Thoracic aorta (tissue), 2 donors: ENCODE measurements around the gene IFITM2. TPM values are rescaled to one million over a fixed set of nuclear protein-coding genes. Genes with fewer than 3 reads are reported as not detected.
"Not testable (repeated sequence)": the region's sequence is repeated elsewhere in the genome, so short reads cannot be mapped to it uniquely, and the experiment has no call there.

Experiments
- ATAC-seq: fragments of 150-250 bp; one replicate; pipeline ENCODE4 v1.8.0; 2017; ENCODE audit warnings: low read depth; ENCODE audit not compliant: insufficient number of reproducible peaks, low FRiP score
- DNase-seq: peaks from one replicate; pipeline ENCODE4 v3.0.0-alpha.2; 2020; ENCODE audit warnings: low spot score
- H3K27ac ChIP-seq, 2 donors: fragments of 200-600 bp; sonication (generic); 1 replicate in 1 of 2; 2 replicates in 1 of 2; pipeline ENCODE4 v1.5.1; 2016; ENCODE audit warnings: mild to moderate bottlenecking in 2 of 2, moderate library complexity in 2 of 2
- H3K27me3 ChIP-seq: fragments of 200-600 bp; sonication (generic); replicated peaks from 2 replicates; pipeline ENCODE4 v1.6.0; 2016; ENCODE audit warnings: mild to moderate bottlenecking; ENCODE audit not compliant: insufficient read depth
- H3K36me3 ChIP-seq: fragments of 200-600 bp; sonication (generic); one replicate; pipeline ENCODE4 v1.5.1; 2016
- H3K4me1 ChIP-seq, 2 donors: fragments of 200-600 bp; sonication (generic); 1 replicate in 1 of 2; 2 replicates in 1 of 2; pipeline versions ENCODE4 v1.5.1 to v1.6.0; 2016; ENCODE audit warnings: low read depth in 2 of 2, mild to moderate bottlenecking in 1 of 2; ENCODE audit not compliant: control insufficient read depth in 1 of 2
- H3K4me3 ChIP-seq: fragments of 200-600 bp; sonication (generic); 2 replicates; pipeline ENCODE4 v1.5.1; 2016; ENCODE audit warnings: mild to moderate bottlenecking
- H3K9me3 ChIP-seq: fragments of 200-600 bp; sonication (generic); 2 replicates; pipeline ENCODE4 v1.5.1; 2016
- total RNA-seq, 2 donors: library from RNA; depleted of rRNA; stranded (reverse); fragments of >200 nt; gene quantifications; one replicate each; pipeline versions ENCODE4 v1.1.0 to v1.2.3, GENCODE V29; 2016
- TF ChIP-seq, protein P1 (sequence below): fragments of 200-600 bp; sonication (generic); IDR thresholded peaks from one replicate; pipeline ENCODE4 v1.5.1; 2019; ENCODE audit warnings: antibody characterized with exemption

The IFITM2 gene
- total RNA-seq, 2 donors from 2014 or later: 275 to 477 TPM

DNA sequence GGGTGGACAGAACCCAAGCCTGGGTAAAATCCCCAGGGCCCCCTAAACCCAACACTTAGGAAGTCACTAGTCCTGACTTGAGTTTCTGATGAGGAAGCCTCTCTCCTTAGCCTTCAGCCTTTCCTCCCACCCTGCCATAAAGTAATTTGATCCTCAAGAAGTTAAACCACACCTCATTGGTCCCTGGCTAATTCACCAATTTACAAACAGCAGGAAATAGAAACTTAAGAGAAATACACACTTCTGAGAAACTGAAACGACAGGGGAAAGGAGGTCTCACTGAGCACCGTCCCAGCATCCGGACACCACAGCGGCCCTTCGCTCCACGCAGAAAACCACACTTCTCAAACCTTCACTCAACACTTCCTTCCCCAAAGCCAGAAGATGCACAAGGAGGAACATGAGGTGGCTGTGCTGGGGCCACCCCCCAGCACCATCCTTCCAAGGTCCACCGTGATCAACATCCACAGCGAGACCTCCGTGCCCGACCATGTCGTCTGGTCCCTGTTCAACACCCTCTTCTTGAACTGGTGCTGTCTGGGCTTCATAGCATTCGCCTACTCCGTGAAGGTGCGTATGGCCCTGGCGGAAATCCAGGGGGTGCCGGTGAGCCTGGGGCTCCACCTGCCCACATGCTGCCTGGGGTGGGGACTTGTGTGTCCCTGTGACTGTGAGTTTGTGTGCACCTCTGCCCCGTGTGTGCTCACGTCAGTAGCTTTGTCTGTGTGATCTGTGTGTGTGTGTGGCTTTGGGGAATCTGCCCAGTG lies 6.4 kb downstream of the IFITM2 start, which contains the start of gene IFITM1:
Gene IFITM1 (plus strand): TSS at position 254 of the 767 bp plus-strand sequence. CDS start 131 bp downstream, at position 385.
- Histone ChIP-seq H3K36me3 (no peaks in the 10 kb centered on the region), H3K9me3 (no peaks in the 10 kb centered on the region), H3K4me3 (peak within 1 kb of the TSS; percentile 57), H3K4me1 (peaks cover 15 to 48% of the 10 kb centered on the region in 2 donors), H3K27me3 (no peaks in the 10 kb centered on the region), H3K27ac (peak within 1 kb of the TSS in 1 of 2 donors; percentile 68)
- DNase-seq (no peak), ATAC-seq (no peak)
- TF ChIP-seq, protein P1, sequence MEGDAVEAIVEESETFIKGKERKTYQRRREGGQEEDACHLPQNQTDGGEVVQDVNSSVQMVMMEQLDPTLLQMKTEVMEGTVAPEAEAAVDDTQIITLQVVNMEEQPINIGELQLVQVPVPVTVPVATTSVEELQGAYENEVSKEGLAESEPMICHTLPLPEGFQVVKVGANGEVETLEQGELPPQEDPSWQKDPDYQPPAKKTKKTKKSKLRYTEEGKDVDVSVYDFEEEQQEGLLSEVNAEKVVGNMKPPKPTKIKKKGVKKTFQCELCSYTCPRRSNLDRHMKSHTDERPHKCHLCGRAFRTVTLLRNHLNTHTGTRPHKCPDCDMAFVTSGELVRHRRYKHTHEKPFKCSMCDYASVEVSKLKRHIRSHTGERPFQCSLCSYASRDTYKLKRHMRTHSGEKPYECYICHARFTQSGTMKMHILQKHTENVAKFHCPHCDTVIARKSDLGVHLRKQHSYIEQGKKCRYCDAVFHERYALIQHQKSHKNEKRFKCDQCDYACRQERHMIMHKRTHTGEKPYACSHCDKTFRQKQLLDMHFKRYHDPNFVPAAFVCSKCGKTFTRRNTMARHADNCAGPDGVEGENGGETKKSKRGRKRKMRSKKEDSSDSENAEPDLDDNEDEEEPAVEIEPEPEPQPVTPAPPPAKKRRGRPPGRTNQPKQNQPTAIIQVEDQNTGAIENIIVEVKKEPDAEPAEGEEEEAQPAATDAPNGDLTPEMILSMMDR: no peak

DNA sequence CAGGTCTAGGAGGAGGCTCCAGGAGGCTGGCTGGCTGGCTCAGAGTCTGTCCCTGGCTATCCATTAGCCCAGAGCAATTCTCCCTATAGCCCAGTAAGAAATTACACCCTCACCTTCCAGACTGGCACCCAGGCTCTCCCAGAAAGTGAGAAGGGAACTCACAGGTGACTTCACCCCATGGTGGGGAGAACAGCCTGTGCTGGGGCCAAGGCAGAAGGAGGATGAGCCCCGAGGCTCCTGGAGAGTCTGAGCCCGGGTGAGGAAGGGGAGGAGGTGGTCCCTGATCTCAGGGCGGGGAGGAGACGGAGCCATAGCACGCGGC lies 6.9 kb downstream of the IFITM2 start:
- H3K9me3 ChIP-seq, H3K36me3 ChIP-seq, H3K27me3 ChIP-seq, DNase-seq, ATAC-seq: not testable (repeated sequence)
- Histone ChIP-seq H3K4me1 (peaks cover 12 to 42% of the 10 kb centered on the region in 2 donors), H3K27ac (peak overlapping the region in 1 of 2 donors; percentile 68), H3K4me3 (peak overlapping the region; percentile 57)

DNA sequence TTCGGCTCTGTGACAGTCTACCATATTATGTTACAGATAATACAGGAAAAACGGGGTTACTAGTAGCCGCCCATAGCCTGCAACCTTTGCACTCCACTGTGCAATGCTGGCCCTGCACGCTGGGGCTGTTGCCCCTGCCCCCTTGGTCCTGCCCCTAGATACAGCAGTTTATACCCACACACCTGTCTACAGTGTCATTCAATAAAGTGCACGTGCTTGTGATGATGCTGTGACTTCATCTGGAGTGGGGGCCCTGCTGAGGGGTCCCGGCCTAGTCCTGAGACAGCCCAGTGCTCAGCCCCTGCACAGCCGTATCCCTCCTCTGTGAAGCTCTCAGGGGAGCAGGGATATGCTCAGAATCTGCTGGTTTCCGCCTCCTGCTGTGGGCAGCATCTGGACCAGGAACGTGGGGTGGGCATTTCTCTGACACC lies 7.5 kb downstream of the IFITM2 start:
- H3K9me3 ChIP-seq: no peaks in the 10 kb centered on the region
- no peaks in the 10 kb centered on the region for H3K27me3 ChIP-seq
- no peaks in the 10 kb centered on the region for H3K36me3 ChIP-seq
- no peak overlapping the region for H3K27ac ChIP-seq
- peak overlapping the region; percentile 57 for H3K4me3 ChIP-seq
- DNase-seq: no peak
- TF ChIP-seq, protein P1: no peak
- no peak for ATAC-seq
- H3K4me1 ChIP-seq: peaks cover 9 to 39% of the 10 kb centered on the region in 2 donors

DNA sequence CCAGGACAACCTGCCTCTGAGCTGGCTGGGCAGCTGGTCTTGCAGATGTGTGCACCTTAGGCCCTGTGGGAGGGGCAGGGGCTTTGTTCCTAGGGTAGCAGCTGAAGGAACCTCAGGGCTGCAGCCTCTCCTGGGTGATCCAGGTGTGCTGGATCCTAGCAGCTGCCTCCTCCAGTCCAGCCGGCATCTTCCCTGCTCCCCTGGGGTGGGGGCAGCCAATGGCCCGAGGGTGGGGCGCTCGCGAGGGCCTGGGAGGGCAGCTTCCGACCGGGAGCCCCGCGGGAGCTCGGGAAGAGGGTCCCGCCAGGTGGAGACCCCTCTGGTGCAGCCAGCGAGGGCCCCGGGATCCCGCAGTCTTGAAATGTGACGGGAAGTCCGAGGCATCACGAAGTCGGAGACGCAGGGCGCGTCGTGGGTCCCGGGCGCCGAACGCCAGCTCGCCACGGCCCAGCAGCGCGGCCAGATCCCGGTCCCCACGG lies 7.9 kb downstream of the IFITM2 start:
- no peak for ATAC-seq
- no peak overlapping the region for H3K27ac ChIP-seq

DNA sequence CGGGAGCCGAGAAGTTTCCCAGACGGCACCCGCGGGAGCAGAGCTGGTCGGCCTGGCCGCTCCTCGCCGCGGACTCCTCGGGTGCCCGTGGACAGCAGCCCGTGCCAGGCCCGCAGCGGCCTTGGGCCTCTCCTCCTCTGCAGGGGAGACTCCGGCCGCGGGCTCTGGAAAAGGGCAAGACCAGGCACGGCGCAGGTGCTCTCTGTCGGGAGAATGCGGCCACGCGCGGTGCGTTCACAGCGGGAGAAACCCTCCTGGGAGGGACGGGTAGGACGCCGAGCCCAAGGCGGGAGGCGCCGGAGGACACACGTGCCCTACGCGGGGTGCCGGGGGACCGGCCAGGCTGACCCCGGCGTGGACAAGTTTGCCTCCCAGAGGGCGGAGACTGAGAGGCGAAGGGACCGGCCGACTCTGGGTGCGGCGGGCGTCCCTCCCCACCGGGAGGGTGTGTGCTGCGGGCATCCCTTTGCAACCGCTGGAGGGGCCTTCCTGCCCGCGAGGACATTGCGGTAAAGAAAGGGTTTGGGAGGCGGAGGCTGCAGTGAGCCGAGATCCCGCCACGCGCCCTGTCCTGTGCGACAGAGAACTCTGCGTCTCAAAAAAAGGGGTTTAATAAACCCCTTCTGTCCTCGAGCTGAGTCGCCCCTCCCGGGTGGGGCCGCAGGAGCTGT lies 8.6 kb downstream of the IFITM2 start:
- no peaks in the 10 kb centered on the region for H3K36me3 ChIP-seq
- H3K27me3 ChIP-seq: no peaks in the 10 kb centered on the region
- peak overlapping the region; percentile 57 for H3K4me3 ChIP-seq
- H3K4me1 ChIP-seq: peaks cover 9 to 39% of the 10 kb centered on the region in 2 donors
- no peak for DNase-seq
- H3K9me3 ChIP-seq: no peaks in the 10 kb centered on the region
- TF ChIP-seq, protein P1: no peak
- H3K27ac ChIP-seq: no peak overlapping the region
- no peak for ATAC-seq

More for the DNA sequence above, 7.9 kb downstream of the IFITM2 start:
- Histone ChIP-seq H3K9me3 (no peaks in the 10 kb centered on the region), H3K4me3 (peak overlapping the region; percentile 57), H3K4me1 (peaks cover 9 to 39% of the 10 kb centered on the region in 2 donors), H3K27me3 (no peaks in the 10 kb centered on the region), H3K36me3 (no peaks in the 10 kb centered on the region)
- TF ChIP-seq, protein P1: no peak
- no peak for DNase-seq
